HEK293T (cell line): ENCODE measurements around the gene RASSF10.

Source experiments
- ARNT ChIP-seq: fragments of 450-650 bp; IDR thresholded peaks from 2 replicates; pipeline ENCODE4 v1.6.1; 2017; ENCODE audit warnings: mild to moderate bottlenecking
- BHLHE40 ChIP-seq: fragments of 450-650 bp; IDR thresholded peaks from 2 replicates; pipeline ENCODE4 v1.6.1; 2016; ENCODE audit warnings: mild to moderate bottlenecking, moderate library complexity, borderline replicate concordance
- FOXK2 ChIP-seq: fragments of 450-650 bp; IDR thresholded peaks from 2 replicates; pipeline ENCODE4 v1.6.1; 2016; ENCODE audit warnings: mild to moderate bottlenecking
- LEF1 ChIP-seq: fragments of 450-650 bp; IDR thresholded peaks from 2 replicates; pipeline ENCODE4 v1.6.1; 2017; ENCODE audit warnings: mild to moderate bottlenecking, borderline replicate concordance
- TARDBP ChIP-seq: fragments of 450-650 bp; IDR thresholded peaks from 2 replicates; pipeline ENCODE4 v1.6.1; 2016
- TF ChIP-seq, protein P1 (sequence below): fragments of 450-650 bp; IDR thresholded peaks from 2 replicates; pipeline ENCODE4 v1.6.1; 2016

DNA sequence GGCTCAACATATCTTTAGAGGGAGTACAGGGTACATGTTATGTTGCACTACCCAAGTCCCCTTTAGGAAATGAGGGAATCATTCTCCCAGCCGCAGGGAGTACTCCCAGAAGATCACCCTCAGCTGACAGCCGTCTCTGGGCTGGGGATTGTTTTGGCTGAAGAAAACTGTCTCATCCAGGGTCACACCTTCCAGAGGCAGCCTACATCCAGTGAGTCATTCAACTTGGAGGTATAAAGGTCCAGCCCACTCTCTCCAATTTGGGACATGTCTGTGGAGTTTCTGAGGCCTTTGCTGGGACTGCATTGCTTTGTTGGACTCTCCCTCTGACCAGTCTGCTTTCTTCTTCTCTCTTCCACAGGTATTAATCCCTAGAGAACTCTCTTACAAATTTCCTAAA is 42.1 kb downstream of the RASSF10 start:
- no peak for TF ChIP-seq LEF1
- TF ChIP-seq TARDBP: no peak
- TF ChIP-seq ARNT: no peak
- no peak for TF ChIP-seq BHLHE40
- no peak for TF ChIP-seq FOXK2
- TF ChIP-seq, protein P1, sequence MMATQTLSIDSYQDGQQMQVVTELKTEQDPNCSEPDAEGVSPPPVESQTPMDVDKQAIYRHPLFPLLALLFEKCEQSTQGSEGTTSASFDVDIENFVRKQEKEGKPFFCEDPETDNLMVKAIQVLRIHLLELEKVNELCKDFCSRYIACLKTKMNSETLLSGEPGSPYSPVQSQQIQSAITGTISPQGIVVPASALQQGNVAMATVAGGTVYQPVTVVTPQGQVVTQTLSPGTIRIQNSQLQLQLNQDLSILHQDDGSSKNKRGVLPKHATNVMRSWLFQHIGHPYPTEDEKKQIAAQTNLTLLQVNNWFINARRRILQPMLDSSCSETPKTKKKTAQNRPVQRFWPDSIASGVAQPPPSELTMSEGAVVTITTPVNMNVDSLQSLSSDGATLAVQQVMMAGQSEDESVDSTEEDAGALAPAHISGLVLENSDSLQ: no peak
